ENCODE results near the gene SHC2. TPM values are rescaled to one million over a fixed set of nuclear protein-coding genes. Genes with fewer than 3 reads are reported as not detected.

The SHC2 gene
- total and polyA plus RNA-seq, 8 donors = 16.0 to 34.5 (median 20.2) TPM

- no peak overlapping the region for H3K27ac ChIP-seq
- peaks cover 27 to 56% of the 10 kb centered on the region in 2 donors for H3K27me3 ChIP-seq
- H3K9me3 ChIP-seq = no peaks in the 10 kb centered on the region
- intact Hi-C loops (cut with DNase I) = no loop called here
- peaks cover 0 to 17% of the 10 kb centered on the region in 2 donors for H3K4me1 ChIP-seq
- H3K4me3 ChIP-seq = no peak overlapping the region
- DNase-seq (peak in 1 of 4 donors; percentile 57), ATAC-seq (no peak)
- no peaks in the 10 kb centered on the region for H3K36me3 ChIP-seq
- TF ChIP-seq CTCF (IDR thresholded peaks at IDR 0.05) = no peak
These were observed 34.2 kb upstream of the SHC2 start for GRCh38 chr19:495081-495401.

GRCh38 chr19:494171-495080 is 33.6 kb upstream of the SHC2 start:
- no peak for TF ChIP-seq CTCF (IDR thresholded peaks at IDR 0.05)
- intact Hi-C loops (cut with DNase I) = no loop called here
- peaks cover 0 to 23% of the 10 kb centered on the region in 2 donors for H3K4me1 ChIP-seq
- ATAC-seq (no peak), DNase-seq (peak in 1 of 4 donors; percentile 72)
- H3K27ac ChIP-seq = no peak overlapping the region
- no peaks in the 10 kb centered on the region for H3K36me3 ChIP-seq
- H3K4me3 ChIP-seq = no peak overlapping the region
- H3K9me3 ChIP-seq = no peaks in the 10 kb centered on the region
- H3K27me3 ChIP-seq = peaks cover 27 to 50% of the 10 kb centered on the region in 2 donors

- TF ChIP-seq CTCF (IDR thresholded peaks at IDR 0.05) = no peak
- no peaks in the 10 kb centered on the region for H3K9me3 ChIP-seq
- H3K27me3 ChIP-seq = peaks cover 21 to 41% of the 10 kb centered on the region in 2 donors
- no peaks in the 10 kb centered on the region for H3K36me3 ChIP-seq
- H3K4me3 ChIP-seq = no peak overlapping the region
- DNase-seq (peak in 1 of 4 donors; percentile 63), ATAC-seq (no peak)
- H3K4me1 ChIP-seq = peaks cover 0 to 23% of the 10 kb centered on the region in 2 donors
- intact Hi-C loops (cut with DNase I) = no loop called here
- no peak overlapping the region for H3K27ac ChIP-seq
These were observed 32.7 kb upstream of the SHC2 start for GRCh38 chr19:493391-494170.

- ATAC-seq (no peak), DNase-seq (peak in 1 of 4 donors; percentile 70)
- no peak for TF ChIP-seq CTCF (IDR thresholded peaks at IDR 0.05)
- Histone ChIP-seq H3K4me1 (peaks cover 0 to 18% of the 10 kb centered on the region in 2 donors), H3K4me3 (no peak overlapping the region), H3K9me3 (no peaks in the 10 kb centered on the region), H3K27me3 (peaks cover 10 to 27% of the 10 kb centered on the region in 2 donors), H3K36me3 (no peaks in the 10 kb centered on the region), H3K27ac (no peak overlapping the region)
- intact Hi-C loops (cut with DNase I) = no loop called here
These were observed 31.3 kb upstream of the SHC2 start for GRCh38 chr19:492091-492531.
